Measurements from ENCODE around the gene TRPT1.

GRCh38 chr11:64253481-64253880 is 27.5 kb upstream of the TRPT1 start:
- TF ChIP-seq CTCF (conservative IDR thresholded peaks at IDR 0.05; ENCODE audit: low read depth, low read length) (no peak), BHLHE40 (IDR thresholded peaks at IDR 0.05; ENCODE audit: low read depth, low read length) (no peak), SMC3 (IDR thresholded peaks at IDR 0.05; ENCODE audit: low read depth, low read length) (no peak), POLR2A (IDR thresholded peaks at IDR 0.05; ENCODE audit: low read depth, low read length) (no peak), RCOR1 (IDR thresholded peaks at IDR 0.05; ENCODE audit: insufficient replicate concordance, low read length) (no peak), MAZ (IDR thresholded peaks at IDR 0.05; ENCODE audit: borderline replicate concordance, low read depth, low read length) (no peak), CHD1 (IDR thresholded peaks at IDR 0.05; ENCODE audit: low read depth, low read length) (no peak), ELK1 (IDR thresholded peaks at IDR 0.05; ENCODE audit: borderline replicate concordance, low read depth, low read length) (no peak), MXI1 (IDR thresholded peaks at IDR 0.05; ENCODE audit: borderline replicate concordance, low read depth, low read length) (no peak)

Data from IMR-90 (cell line).